ENCODE results near the gene FAM168B.

- TF ChIP-seq CTCF (IDR thresholded peaks at IDR 0.05 in 2 of 3, conservative IDR thresholded peaks at IDR 0.05 in 1 of 3; ENCODE audit: control insufficient read depth in 2 of 3, extremely low read depth in 1 of 3, insufficient read depth in 1 of 3, low read depth in 3 of 3, low read length in 3 of 3) (no peak), RAD51 (IDR thresholded peaks at IDR 0.05) (no peak), CHD4 (IDR thresholded peaks at IDR 0.05) (no peak), SIN3A (IDR thresholded peaks at IDR 0.05; ENCODE audit: low read depth, low read length) (no peak), EP300 (IDR thresholded peaks at IDR 0.05; ENCODE audit: borderline replicate concordance in 1 of 2, control insufficient read depth in 1 of 2, low read depth in 2 of 2, low read length in 2 of 2) (no peak), RAD21 (IDR thresholded peaks at IDR 0.05; ENCODE audit: insufficient read depth, low read depth, low read length) (no peak), POLR2A (IDR thresholded peaks at IDR 0.05; ENCODE audit: low read depth, low read length) (no peak), ZNF274 (IDR thresholded peaks at IDR 0.05; ENCODE audit: insufficient read depth, insufficient read length) (no peak), NRF1 (conservative IDR thresholded peaks at IDR 0.05; ENCODE audit: low read depth, low read length) (no peak), CEBPB (IDR thresholded peaks at IDR 0.05; ENCODE audit: borderline replicate concordance in 1 of 2, low read depth in 2 of 2, low read length in 2 of 2) (no peak), CREB1 (IDR thresholded peaks at IDR 0.05; ENCODE audit: low read depth) (no peak), POLR2AphosphoS5 (IDR thresholded peaks at IDR 0.05; ENCODE audit: low read length) (no peak), EZH2 (IDR thresholded peaks at IDR 0.05; ENCODE audit: borderline replicate concordance, control insufficient read depth, low read depth, low read length) (no peak)
Observed at GRCh38 chr2:131127981-131128380, 34.7 kb upstream of the FAM168B start.
